ENCODE measurements around the gene MGARP.

The MGARP gene

DNA sequence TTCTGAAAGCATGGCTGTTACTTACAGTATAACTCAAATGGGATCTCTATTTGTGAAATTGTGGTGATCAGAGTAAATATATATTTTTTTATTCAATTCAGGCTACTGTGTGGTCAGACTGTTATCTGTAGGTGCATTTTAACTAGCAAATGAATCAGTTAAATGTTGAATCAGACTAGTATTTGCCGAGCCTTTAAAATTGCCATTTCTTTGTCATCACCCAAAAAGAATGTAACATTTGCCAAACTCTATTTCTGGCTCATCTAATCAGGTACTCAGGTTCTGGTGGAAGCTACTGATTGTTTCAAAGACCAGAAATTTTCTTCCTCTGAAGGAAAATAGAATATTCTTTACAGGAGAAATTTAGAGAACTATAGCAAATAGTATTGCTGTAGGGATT lies 19.5 kb upstream of the MGARP start:
- Histone ChIP-seq H3K36me3 (ENCODE audit: control insufficient read depth in 2 of 2, insufficient read depth in 1 of 2, low read length in 2 of 2) (peaks cover 0 to 5% of the 10 kb centered on the region in 2 experiments; a peak in 2 of 3 replicates), H3K27ac (ENCODE audit: extremely low read depth, low read depth, low read length) (no peak overlapping the region), H3K4me3 (ENCODE audit: low read depth, low read length) (peak overlapping the region; percentile 58), H3K4me1 (ENCODE audit: control insufficient read depth, insufficient read depth, low read length) (no peaks in the 10 kb centered on the region), H3K9me3 (ENCODE audit: control insufficient read depth, insufficient read depth, low read depth, low read length) (no peaks in the 10 kb centered on the region)
- POLR2A ChIA-PET, result interaction anchor here (0.7 to 2.6 kb wide), 3 partner anchors 41 to 285 kb away, joined by 3 to 28 read pairs (median 4); partner anchors contain the start of genes ELF2 and NOCT
- CTCF ChIA-PET, result interaction anchor here (0.7 to 1.1 kb wide), 2 partner anchors 20 to 94 kb away, joined by 3 read pairs; partner anchors contain the start of gene MGARP
- peak; percentile 35; the same call in 1 of the 2 replicates for TF ChIP-seq ZNF335 (tag by site-specific recombination; conservative IDR thresholded peaks at IDR 0.05)
- TF ChIP-seq ZNF324 (tag by site-specific recombination; IDR thresholded peaks at IDR 0.05), result no peak

DNA sequence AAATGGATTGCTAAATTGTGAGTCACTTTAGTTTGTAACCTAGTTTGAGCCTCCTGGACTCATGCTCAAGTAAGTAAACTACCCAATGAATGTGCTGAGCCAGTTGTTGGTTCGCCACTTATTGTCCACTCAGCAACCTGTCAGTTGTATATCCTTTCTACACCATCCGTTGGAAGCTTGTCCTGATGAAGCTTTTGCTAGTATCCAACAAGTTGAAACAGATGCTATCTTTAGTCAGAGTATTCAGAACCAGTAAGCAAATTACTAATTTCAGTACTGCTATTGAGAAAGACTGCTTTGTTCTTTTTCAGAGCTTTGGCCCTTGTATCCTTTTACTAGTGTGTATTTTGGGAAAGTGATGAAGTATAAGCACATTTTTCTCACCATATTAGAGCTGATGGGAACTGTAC lies 17.0 kb upstream of the MGARP start:
- no peak overlapping the region for H3K27ac ChIP-seq (ENCODE audit: extremely low read depth, low read depth, low read length)
- TF ChIP-seq SCRT2 (tag by site-specific recombination; IDR thresholded peaks at IDR 0.05) (peak; percentile 63), SP7 (tag by site-specific recombination; IDR thresholded peaks at IDR 0.05) (no peak), SETDB1 (IDR thresholded peaks at IDR 0.05; ENCODE audit: insufficient read length, low read length) (peak; percentile 61)
- TF ChIP-seq, protein P1, sequence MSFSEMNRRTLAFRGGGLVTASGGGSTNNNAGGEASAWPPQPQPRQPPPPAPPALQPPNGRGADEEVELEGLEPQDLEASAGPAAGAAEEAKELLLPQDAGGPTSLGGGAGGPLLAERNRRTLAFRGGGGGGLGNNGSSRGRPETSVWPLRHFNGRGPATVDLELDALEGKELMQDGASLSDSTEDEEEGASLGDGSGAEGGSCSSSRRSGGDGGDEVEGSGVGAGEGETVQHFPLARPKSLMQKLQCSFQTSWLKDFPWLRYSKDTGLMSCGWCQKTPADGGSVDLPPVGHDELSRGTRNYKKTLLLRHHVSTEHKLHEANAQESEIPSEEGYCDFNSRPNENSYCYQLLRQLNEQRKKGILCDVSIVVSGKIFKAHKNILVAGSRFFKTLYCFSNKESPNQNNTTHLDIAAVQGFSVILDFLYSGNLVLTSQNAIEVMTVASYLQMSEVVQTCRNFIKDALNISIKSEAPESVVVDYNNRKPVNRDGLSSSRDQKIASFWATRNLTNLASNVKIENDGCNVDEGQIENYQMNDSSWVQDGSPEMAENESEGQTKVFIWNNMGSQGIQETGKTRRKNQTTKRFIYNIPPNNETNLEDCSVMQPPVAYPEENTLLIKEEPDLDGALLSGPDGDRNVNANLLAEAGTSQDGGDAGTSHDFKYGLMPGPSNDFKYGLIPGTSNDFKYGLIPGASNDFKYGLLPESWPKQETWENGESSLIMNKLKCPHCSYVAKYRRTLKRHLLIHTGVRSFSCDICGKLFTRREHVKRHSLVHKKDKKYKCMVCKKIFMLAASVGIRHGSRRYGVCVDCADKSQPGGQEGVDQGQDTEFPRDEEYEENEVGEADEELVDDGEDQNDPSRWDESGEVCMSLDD (tag by site-specific recombination; IDR thresholded peaks at IDR 0.05), result no peak
- no peaks in the 10 kb centered on the region for H3K9me3 ChIP-seq (ENCODE audit: control insufficient read depth, insufficient read depth, low read depth, low read length)
- peaks cover 4 to 19% of the 10 kb centered on the region in 2 experiments; a peak in 2 of 3 replicates for H3K36me3 ChIP-seq (ENCODE audit: control insufficient read depth in 2 of 2, insufficient read depth in 1 of 2, low read length in 2 of 2)
- no peaks in the 10 kb centered on the region for H3K4me1 ChIP-seq (ENCODE audit: control insufficient read depth, insufficient read depth, low read length)
- H3K4me3 ChIP-seq (ENCODE audit: low read depth, low read length), result no peak overlapping the region
- CTCF ChIA-PET, result interaction anchor here (0.6 to 3.3 kb wide), 10 partner anchors 15 to 299 kb away, joined by 3 to 16 read pairs (median 6); partner anchors contain the start of gene MGARP
- POLR2A ChIA-PET, result interaction anchor here (1.2 to 2.2 kb wide), 2 partner anchors 120 to 121 kb away, joined by 6 read pairs; partner anchors contain the start of gene ELF2

DNA sequence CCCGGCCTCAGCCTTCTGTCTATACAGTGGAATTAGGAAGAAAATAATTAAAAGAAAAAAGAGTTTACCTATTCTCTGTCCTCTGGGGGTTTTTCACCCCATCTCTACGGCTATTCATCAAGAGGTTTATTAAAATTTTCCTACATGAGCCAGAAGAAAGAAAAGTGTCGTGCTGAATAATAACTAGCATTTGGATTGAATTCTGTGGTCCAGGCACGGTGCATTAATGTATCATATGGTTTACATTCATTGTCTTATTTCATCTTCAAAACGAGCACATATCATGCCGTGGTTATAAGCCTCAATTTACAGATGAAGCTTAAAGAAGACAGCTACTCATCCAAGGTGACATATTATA lies 15.9 kb upstream of the MGARP start:
- no peak overlapping the region for H3K27ac ChIP-seq (ENCODE audit: extremely low read depth, low read depth, low read length)
- TF ChIP-seq ZBTB20 (tag by site-specific recombination; IDR thresholded peaks at IDR 0.05) (peak; percentile 58), ZNF791 (tag by site-specific recombination; IDR thresholded peaks at IDR 0.05) (no peak), KLF7 (tag by site-specific recombination; IDR thresholded peaks at IDR 0.05; ENCODE audit: borderline replicate concordance) (no peak), ZNF394 (tag by site-specific recombination; IDR thresholded peaks at IDR 0.05; ENCODE audit: borderline replicate concordance) (0 out of 2 replicates have a peak, but pooled peaks have one; percentile 8), ZNF174 (tag by site-specific recombination; IDR thresholded peaks at IDR 0.05) (no peak), ZNF600 (tag by site-specific recombination; IDR thresholded peaks at IDR 0.05) (0 out of 2 replicates have a peak, but pooled peaks have one; percentile 9), ZNF366 (tag by site-specific recombination; conservative IDR thresholded peaks at IDR 0.05) (0 out of 2 replicates have a peak, but pooled peaks have one; percentile 6), ZIC2 (tag by site-specific recombination; IDR thresholded peaks at IDR 0.05) (no peak), ZSCAN30 (tag by site-specific recombination; IDR thresholded peaks at IDR 0.05) (no peak), ZNF529 (tag by site-specific recombination; IDR thresholded peaks at IDR 0.05; ENCODE audit: insufficient replicate concordance) (no peak), KLF8 (tag by site-specific recombination; IDR thresholded peaks at IDR 0.05) (no peak), ZNF223 (tag by site-specific recombination; IDR thresholded peaks at IDR 0.05) (peak; percentile 6; the same call in 1 of the 2 replicates)
- TF ChIP-seq, protein P2, sequence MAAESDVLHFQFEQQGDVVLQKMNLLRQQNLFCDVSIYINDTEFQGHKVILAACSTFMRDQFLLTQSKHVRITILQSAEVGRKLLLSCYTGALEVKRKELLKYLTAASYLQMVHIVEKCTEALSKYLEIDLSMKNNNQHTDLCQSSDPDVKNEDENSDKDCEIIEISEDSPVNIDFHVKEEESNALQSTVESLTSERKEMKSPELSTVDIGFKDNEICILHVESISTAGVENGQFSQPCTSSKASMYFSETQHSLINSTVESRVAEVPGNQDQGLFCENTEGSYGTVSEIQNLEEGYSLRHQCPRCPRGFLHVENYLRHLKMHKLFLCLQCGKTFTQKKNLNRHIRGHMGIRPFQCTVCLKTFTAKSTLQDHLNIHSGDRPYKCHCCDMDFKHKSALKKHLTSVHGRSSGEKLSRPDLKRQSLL (tag by site-specific recombination; IDR thresholded peaks at IDR 0.05), result no peak
- TF ChIP-seq, protein P3, sequence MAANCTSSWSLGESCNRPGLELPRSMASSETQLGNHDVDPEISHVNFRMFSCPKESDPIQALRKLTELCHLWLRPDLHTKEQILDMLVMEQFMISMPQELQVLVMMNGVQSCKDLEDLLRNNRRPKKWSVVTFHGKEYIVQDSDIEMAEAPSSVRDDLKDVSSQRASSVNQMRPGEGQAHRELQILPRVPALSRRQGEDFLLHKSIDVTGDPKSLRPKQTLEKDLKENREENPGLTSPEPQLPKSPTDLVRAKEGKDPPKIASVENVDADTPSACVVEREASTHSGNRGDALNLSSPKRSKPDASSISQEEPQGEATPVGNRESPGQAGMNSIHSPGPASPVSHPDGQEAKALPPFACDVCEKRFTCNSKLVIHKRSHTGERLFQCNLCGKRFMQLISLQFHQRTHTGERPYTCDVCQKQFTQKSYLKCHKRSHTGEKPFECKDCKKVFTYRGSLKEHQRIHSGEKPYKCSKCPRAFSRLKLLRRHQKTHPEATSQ (tag by site-specific recombination; IDR thresholded peaks at IDR 0.05), result no peak
- TF ChIP-seq, protein P4, sequence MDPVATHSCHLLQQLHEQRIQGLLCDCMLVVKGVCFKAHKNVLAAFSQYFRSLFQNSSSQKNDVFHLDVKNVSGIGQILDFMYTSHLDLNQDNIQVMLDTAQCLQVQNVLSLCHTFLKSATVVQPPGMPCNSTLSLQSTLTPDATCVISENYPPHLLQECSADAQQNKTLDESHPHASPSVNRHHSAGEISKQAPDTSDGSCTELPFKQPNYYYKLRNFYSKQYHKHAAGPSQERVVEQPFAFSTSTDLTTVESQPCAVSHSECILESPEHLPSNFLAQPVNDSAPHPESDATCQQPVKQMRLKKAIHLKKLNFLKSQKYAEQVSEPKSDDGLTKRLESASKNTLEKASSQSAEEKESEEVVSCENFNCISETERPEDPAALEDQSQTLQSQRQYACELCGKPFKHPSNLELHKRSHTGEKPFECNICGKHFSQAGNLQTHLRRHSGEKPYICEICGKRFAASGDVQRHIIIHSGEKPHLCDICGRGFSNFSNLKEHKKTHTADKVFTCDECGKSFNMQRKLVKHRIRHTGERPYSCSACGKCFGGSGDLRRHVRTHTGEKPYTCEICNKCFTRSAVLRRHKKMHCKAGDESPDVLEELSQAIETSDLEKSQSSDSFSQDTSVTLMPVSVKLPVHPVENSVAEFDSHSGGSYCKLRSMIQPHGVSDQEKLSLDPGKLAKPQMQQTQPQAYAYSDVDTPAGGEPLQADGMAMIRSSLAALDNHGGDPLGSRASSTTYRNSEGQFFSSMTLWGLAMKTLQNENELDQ (tag by site-specific recombination; IDR thresholded peaks at IDR 0.05; ENCODE audit: low read depth), result no peak
- TF ChIP-seq, protein P5, sequence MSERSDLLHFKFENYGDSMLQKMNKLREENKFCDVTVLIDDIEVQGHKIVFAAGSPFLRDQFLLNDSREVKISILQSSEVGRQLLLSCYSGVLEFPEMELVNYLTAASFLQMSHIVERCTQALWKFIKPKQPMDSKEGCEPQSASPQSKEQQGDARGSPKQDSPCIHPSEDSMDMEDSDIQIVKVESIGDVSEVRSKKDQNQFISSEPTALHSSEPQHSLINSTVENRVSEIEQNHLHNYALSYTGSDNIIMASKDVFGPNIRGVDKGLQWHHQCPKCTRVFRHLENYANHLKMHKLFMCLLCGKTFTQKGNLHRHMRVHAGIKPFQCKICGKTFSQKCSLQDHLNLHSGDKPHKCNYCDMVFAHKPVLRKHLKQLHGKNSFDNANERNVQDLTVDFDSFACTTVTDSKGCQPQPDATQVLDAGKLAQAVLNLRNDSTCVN (tag by site-specific recombination; optimal IDR thresholded peaks at IDR 0.05), result no peak
- POLR2A ChIA-PET, result interaction anchor here (1.1 to 2.2 kb wide), 2 partner anchors 118 to 120 kb away, joined by 5 to 6 read pairs; partner anchors contain the start of gene ELF2

More for the DNA sequence above, 15.9 kb upstream of the MGARP start:
- peaks cover 15 to 29% of the 10 kb centered on the region in 2 experiments; a peak in 2 of 3 replicates for H3K36me3 ChIP-seq (ENCODE audit: control insufficient read depth in 2 of 2, insufficient read depth in 1 of 2, low read length in 2 of 2)
- no peaks in the 10 kb centered on the region for H3K9me3 ChIP-seq (ENCODE audit: control insufficient read depth, insufficient read depth, low read depth, low read length)
- H3K4me3 ChIP-seq (ENCODE audit: low read depth, low read length), result no peak overlapping the region
- CTCF ChIA-PET, result interaction anchor here (0.6 to 3.3 kb wide), 24 partner anchors 11 to 1075 kb away, joined by 3 to 16 read pairs (median 3); partner anchors contain the start of gene MGARP
- H3K4me1 ChIP-seq (ENCODE audit: control insufficient read depth, insufficient read depth, low read length), result no peaks in the 10 kb centered on the region

Measured in HEK293 (cell line).